PC-3 (cell line): ENCODE data around the gene LRRFIP2. TPM values are rescaled to one million over a fixed set of nuclear protein-coding genes. Genes with fewer than 3 reads are reported as not detected.

Experiments used
- ATAC-seq: fragments of 200-7000 bp; cut with Tn5 transposase; 2 replicates; pipeline ENCODE4 v1.9.1; 2020; ENCODE audit warnings: mild to moderate bottlenecking, moderate library complexity
- BruUV-seq: library from RNA; stranded (reverse); fragments of 400-500 nt; replicated peaks from 2 replicates; lab custom pipeline; 2021; lab: Mats Ljungman, UMichigan
- CTCF ChIA-PET: fragments of 300-600 bp; sonication (Branson Sonifier 250); formaldehyde crosslinking; loops from one replicate; lab custom pipeline; 2022; ENCODE audit warnings: antibody characterized with exemption; lab: Charles Lee
- POLR2A ChIA-PET: fragments of 300-600 bp; sonication (Branson Sonifier 250); formaldehyde crosslinking; loops from one replicate; lab custom pipeline; 2022; ENCODE audit warnings: antibody characterized with exemption; ENCODE audit not compliant: unreplicated experiment; lab: Charles Lee
- DNase-seq: peaks from one replicate; pipeline ENCODE4 v3.0.0-alpha.2; 2015
- H2AFZ ChIP-seq: fragments of 300-600 bp; sonication (generic); 2 replicates; pipeline ENCODE4 v1.6.0; 2016; ENCODE audit warnings: antibody characterized with exemption, low read length
- H3F3A ChIP-seq: fragments of 300-600 bp; sonication (generic); one replicate; pipeline ENCODE4 v1.6.0; 2017; ENCODE audit warnings: antibody characterized with exemption, low read length, control low read depth, mild to moderate bottlenecking; ENCODE audit not compliant: unreplicated experiment
- H3K27ac ChIP-seq: fragments of 300-600 bp; sonication (generic); 2 replicates; pipeline ENCODE4 v1.5.1; 2016; ENCODE audit warnings: mild to moderate bottlenecking, low read length
- H3K27me3 ChIP-seq: fragments of 300-600 bp; sonication (generic); 2 replicates; pipeline ENCODE4 v1.6.1; 2016; ENCODE audit warnings: low read length, mixed read lengths
- H3K36me3 ChIP-seq: fragments of 300-600 bp; sonication (generic); 2 replicates; pipeline ENCODE4 v1.6.1; 2016; ENCODE audit warnings: low read depth, mixed run types, low read length, mixed read lengths
- H3K4me1 ChIP-seq: fragments of 300-600 bp; sonication (generic); 2 replicates; pipeline ENCODE4 v1.5.1; 2016; ENCODE audit warnings: low read length; ENCODE audit not compliant: insufficient read depth
- H3K4me2 ChIP-seq: fragments of 300-600 bp; sonication (generic); 2 replicates; pipeline ENCODE4 v1.6.0; 2016; ENCODE audit warnings: low read length
- H3K4me3 ChIP-seq: fragments of 300-600 bp; sonication (generic); 2 replicates; pipeline ENCODE4 v1.5.1; 2016; ENCODE audit warnings: mild to moderate bottlenecking, low read length, mixed read lengths
- H3K79me2 ChIP-seq: fragments of 300-600 bp; sonication (generic); 2 replicates; pipeline ENCODE4 v1.6.1; 2017; ENCODE audit warnings: low read length, mixed read lengths
- H3K9ac ChIP-seq: fragments of 300-600 bp; sonication (generic); 2 replicates; pipeline ENCODE4 v1.6.0; 2016; ENCODE audit warnings: mild to moderate bottlenecking, low read length
- H3K9me2 ChIP-seq: fragments of 300-600 bp; sonication (generic); replicated peaks from 2 replicates; pipeline ENCODE4 v1.6.1; 2016; ENCODE audit warnings: mixed run types, low read length, mixed read lengths
- H3K9me3 ChIP-seq: fragments of 300-600 bp; sonication (generic); 2 replicates; pipeline ENCODE4 v1.6.1; 2016; ENCODE audit warnings: low read length, mixed read lengths
- H4K20me1 ChIP-seq: fragments of 300-600 bp; sonication (generic); 2 replicates; pipeline ENCODE4 v1.6.1; 2016; ENCODE audit warnings: low read length, mixed read lengths
- CTCF ChIP-seq: fragments of 300-600 bp; sonication (generic); conservative IDR thresholded peaks from 2 replicates; pipeline ENCODE4 v1.5.1; 2017; ENCODE audit warnings: antibody characterized with exemption, low read depth, mild to moderate bottlenecking, low read length
- EZH2 ChIP-seq: fragments of 300-600 bp; sonication (generic); IDR thresholded peaks from one replicate; pipeline ENCODE4 v1.6.1; 2017; ENCODE audit warnings: antibody characterized with exemption, mild to moderate bottlenecking, low read length; ENCODE audit not compliant: unreplicated experiment
- EZH2phosphoT487 ChIP-seq: fragments of 300-600 bp; sonication (generic); IDR thresholded peaks from 2 replicates; pipeline ENCODE4 v1.6.1; 2018; ENCODE audit warnings: mild to moderate bottlenecking, antibody characterized with exemption, low read length, borderline replicate concordance
- intact Hi-C: fragments of 100-400 bp; cut with micrococcal nuclease; formaldehyde crosslinking; loops from 2 replicates; pipeline ENCODE4 v1.9.0; 2023
- total RNA-seq: library from RNA; depleted of rRNA; stranded (reverse); fragments of >200 nt; gene quantifications from 2 replicates; pipeline ENCODE4 v1.2.3, GENCODE V29; 2014

Gene LRRFIP2
- total RNA-seq, 1 experiment from 2014 or later, result 54.7 TPM

GRCh38 chr3:37129871-37130270 lies 44.5 kb downstream of the LRRFIP2 start:
- Histone ChIP-seq H3K27ac (peak overlapping the region; percentile 41), H3K4me1 (peaks cover 5% of the 10 kb centered on the region; the same call in 1 of the 2 replicates), H2AFZ (no peak overlapping the region), H3K27me3 (no peaks in the 10 kb centered on the region), H3F3A (no peaks in the 10 kb centered on the region), H3K4me3 (no peak overlapping the region), H3K4me2 (no peak overlapping the region), H4K20me1 (no peaks in the 10 kb centered on the region), H3K9ac (no peak overlapping the region), H3K9me3 (no peaks in the 10 kb centered on the region), H3K9me2 (no peaks in the 10 kb centered on the region), H3K36me3 (no peaks in the 10 kb centered on the region), H3K79me2 (peaks cover 26% of the 10 kb centered on the region; the same call in 1 of the 2 replicates)
- no TSS peak for BruUV-seq
- ATAC-seq (peak; percentile 82), DNase-seq (peak; percentile 57)
- TF ChIP-seq EZH2 (no peak), EZH2phosphoT487 (no peak), CTCF (no peak)
- ChIA-PET POLR2A (no interaction called here), CTCF (no interaction called here)
- intact Hi-C loops, result no loop called here

- no peaks in the 10 kb centered on the region for H3K27me3 ChIP-seq
- ATAC-seq, result no peak
- TF ChIP-seq EZH2phosphoT487 (no peak), CTCF (no peak), EZH2 (no peak)
- CTCF ChIA-PET, result no interaction called here
- no peak overlapping the region for H3K27ac ChIP-seq
- H3K9me3 ChIP-seq, result no peaks in the 10 kb centered on the region
- no peaks in the 10 kb centered on the region for H4K20me1 ChIP-seq
- H3K4me1 ChIP-seq, result peaks cover 5% of the 10 kb centered on the region; the same call in 1 of the 2 replicates
- 0 out of 2 replicates have a peak, but pooled peaks cover 2% of the 10 kb centered on the region for H3K36me3 ChIP-seq
- H3K4me2 ChIP-seq, result no peak overlapping the region
- no peak for DNase-seq
- H3K9me2 ChIP-seq, result no peaks in the 10 kb centered on the region
- H2AFZ ChIP-seq, result no peak overlapping the region
- POLR2A ChIA-PET, result no interaction called here
- intact Hi-C loops, result no loop called here
- H3K4me3 ChIP-seq, result no peak overlapping the region
- H3F3A ChIP-seq, result no peaks in the 10 kb centered on the region
- BruUV-seq, result no TSS peak
- H3K79me2 ChIP-seq, result peaks cover 11% of the 10 kb centered on the region; the same call in 1 of the 2 replicates
- no peak overlapping the region for H3K9ac ChIP-seq
Observed at GRCh38 chr3:37127340-37127739, 47.0 kb downstream of the LRRFIP2 start.

- H3K27ac ChIP-seq, result no peak overlapping the region
- 0 out of 2 replicates have a peak, but pooled peaks cover 4% of the 10 kb centered on the region for H3K36me3 ChIP-seq
- ATAC-seq, result peak; percentile 16; the same call in 1 of the 2 replicates
- no peaks in the 10 kb centered on the region for H3K9me2 ChIP-seq
- ChIA-PET POLR2A (no interaction called here), CTCF (no interaction called here)
- DNase-seq, result peak; percentile 20
- peaks cover 5% of the 10 kb centered on the region; the same call in 1 of the 2 replicates for H3K4me1 ChIP-seq
- no peak overlapping the region for H3K9ac ChIP-seq
- BruUV-seq, result no TSS peak
- no peaks in the 10 kb centered on the region for H3K9me3 ChIP-seq
- H3K4me3 ChIP-seq, result no peak overlapping the region
- no peak overlapping the region for H2AFZ ChIP-seq
- no peak overlapping the region for H3K4me2 ChIP-seq
- intact Hi-C loops, result no loop called here
- no peaks in the 10 kb centered on the region for H4K20me1 ChIP-seq
- TF ChIP-seq EZH2phosphoT487 (no peak), CTCF (no peak), EZH2 (no peak)
- no peaks in the 10 kb centered on the region for H3F3A ChIP-seq
- peaks cover 11% of the 10 kb centered on the region; the same call in 1 of the 2 replicates for H3K79me2 ChIP-seq
- H3K27me3 ChIP-seq, result no peaks in the 10 kb centered on the region
Observed at GRCh38 chr3:37126856-37127255, 47.5 kb downstream of the LRRFIP2 start.
